Mucosa of descending colon (tissue), 3 donors: ENCODE measurements around the gene ITPA. TPM values are rescaled to one million over a fixed set of nuclear protein-coding genes. Genes with fewer than 3 reads are reported as not detected.

ENCODE experiments used
- ATAC-seq: fragments of 200-7000 bp; cut with Tn5 transposase; one replicate; pipeline ENCODE4 v1.9.1; 2020; ENCODE audit warnings: mild to moderate bottlenecking, moderate library complexity
- DNase-seq, 3 donors: peaks; one replicate each; pipeline ENCODE4 v3.0.0-alpha.2; 2020
- H3K36me3 ChIP-seq: fragments of 200-600 bp; one replicate; pipeline ENCODE4 v1.8.0; 2021; ENCODE audit warnings: low read depth, mild to moderate bottlenecking
- H3K4me1 ChIP-seq: fragments of 200-600 bp; one replicate; pipeline ENCODE4 v1.8.0; 2021; ENCODE audit warnings: low read depth, mild to moderate bottlenecking
- H3K4me3 ChIP-seq: fragments of 200-600 bp; one replicate; pipeline ENCODE4 v1.8.0; 2021; ENCODE audit warnings: mild to moderate bottlenecking
- H3K9me3 ChIP-seq: fragments of 200-600 bp; one replicate; pipeline ENCODE4 v1.8.0; 2021; ENCODE audit warnings: mild to moderate bottlenecking
- intact Hi-C, 2 donors: fragments of 100-400 bp; cut with DNase I in 1 of 2; cut with micrococcal nuclease in 1 of 2; formaldehyde crosslinking; loops; one replicate each; pipeline versions ENCODE4 v1.11.0 to v1.11.1; 2022; cut with DNase I, micrococcal nuclease
- total RNA-seq, 3 donors: library from RNA; stranded (reverse); fragmentation: NEBNext Ultra II Directional in 2 of 3; extraction: Animal tissue kit (Norgen Biotek cat#: 25700) in 2 of 3; gene quantifications; one replicate each; pipeline versions ENCODE4 v1.2.1 to v1.2.4, GENCODE V29; 2021 to 2023
- TF ChIP-seq, protein P1 (sequence below): fragments of 200-600 bp; IDR thresholded peaks from one replicate; pipeline ENCODE4 v1.8.0; 2022; ENCODE audit warnings: antibody characterized with exemption, mild to moderate bottlenecking
- donor health status: DM: no; HTN: no; CAD: no; lungs with moderate emphysema.
- donor health status: DM: no; HTN: no; CAD: no.
- donor health status: DM: no; HTN: yes; CAD: no.

Gene ITPA
- total RNA-seq, 3 donors from 2014 or later, result 29.8 to 44.7 (median 43.8) TPM

GRCh38 chr20:3164043-3164762 lies 45.1 kb upstream of the ITPA start:
- TF ChIP-seq, protein P1, sequence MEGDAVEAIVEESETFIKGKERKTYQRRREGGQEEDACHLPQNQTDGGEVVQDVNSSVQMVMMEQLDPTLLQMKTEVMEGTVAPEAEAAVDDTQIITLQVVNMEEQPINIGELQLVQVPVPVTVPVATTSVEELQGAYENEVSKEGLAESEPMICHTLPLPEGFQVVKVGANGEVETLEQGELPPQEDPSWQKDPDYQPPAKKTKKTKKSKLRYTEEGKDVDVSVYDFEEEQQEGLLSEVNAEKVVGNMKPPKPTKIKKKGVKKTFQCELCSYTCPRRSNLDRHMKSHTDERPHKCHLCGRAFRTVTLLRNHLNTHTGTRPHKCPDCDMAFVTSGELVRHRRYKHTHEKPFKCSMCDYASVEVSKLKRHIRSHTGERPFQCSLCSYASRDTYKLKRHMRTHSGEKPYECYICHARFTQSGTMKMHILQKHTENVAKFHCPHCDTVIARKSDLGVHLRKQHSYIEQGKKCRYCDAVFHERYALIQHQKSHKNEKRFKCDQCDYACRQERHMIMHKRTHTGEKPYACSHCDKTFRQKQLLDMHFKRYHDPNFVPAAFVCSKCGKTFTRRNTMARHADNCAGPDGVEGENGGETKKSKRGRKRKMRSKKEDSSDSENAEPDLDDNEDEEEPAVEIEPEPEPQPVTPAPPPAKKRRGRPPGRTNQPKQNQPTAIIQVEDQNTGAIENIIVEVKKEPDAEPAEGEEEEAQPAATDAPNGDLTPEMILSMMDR, result no peak
- intact Hi-C loops, result no loop called here

GRCh38 chr20:3164763-3165410 lies 44.4 kb upstream of the ITPA start:
- ATAC-seq, result no peak
- Histone ChIP-seq H3K4me1 (peaks cover 3% of the 10 kb centered on the region), H3K9me3 (no peaks in the 10 kb centered on the region), H3K36me3 (no peaks in the 10 kb centered on the region), H3K4me3 (no peak overlapping the region)
- TF ChIP-seq, protein P1, result no peak
- intact Hi-C loops, result no loop called here
- no peak for DNase-seq

More at GRCh38 chr20:3164043-3164762, 45.1 kb upstream of the ITPA start:
- Histone ChIP-seq H3K9me3 (no peaks in the 10 kb centered on the region), H3K4me3 (no peak overlapping the region), H3K36me3 (no peaks in the 10 kb centered on the region), H3K4me1 (peaks cover 3% of the 10 kb centered on the region)
- DNase-seq, result no peak
- ATAC-seq, result no peak

GRCh38 chr20:3165473-3166337 lies 43.6 kb upstream of the ITPA start:
- ATAC-seq (no peak), DNase-seq (peak in 1 of 3 donors; percentile 49)
- H3K9me3 ChIP-seq, result no peaks in the 10 kb centered on the region
- intact Hi-C loops, result no loop called here
- TF ChIP-seq, protein P1, result no peak
- H3K4me3 ChIP-seq, result no peak overlapping the region
- no peaks in the 10 kb centered on the region for H3K36me3 ChIP-seq
- H3K4me1 ChIP-seq, result peaks cover 3% of the 10 kb centered on the region

DNA sequence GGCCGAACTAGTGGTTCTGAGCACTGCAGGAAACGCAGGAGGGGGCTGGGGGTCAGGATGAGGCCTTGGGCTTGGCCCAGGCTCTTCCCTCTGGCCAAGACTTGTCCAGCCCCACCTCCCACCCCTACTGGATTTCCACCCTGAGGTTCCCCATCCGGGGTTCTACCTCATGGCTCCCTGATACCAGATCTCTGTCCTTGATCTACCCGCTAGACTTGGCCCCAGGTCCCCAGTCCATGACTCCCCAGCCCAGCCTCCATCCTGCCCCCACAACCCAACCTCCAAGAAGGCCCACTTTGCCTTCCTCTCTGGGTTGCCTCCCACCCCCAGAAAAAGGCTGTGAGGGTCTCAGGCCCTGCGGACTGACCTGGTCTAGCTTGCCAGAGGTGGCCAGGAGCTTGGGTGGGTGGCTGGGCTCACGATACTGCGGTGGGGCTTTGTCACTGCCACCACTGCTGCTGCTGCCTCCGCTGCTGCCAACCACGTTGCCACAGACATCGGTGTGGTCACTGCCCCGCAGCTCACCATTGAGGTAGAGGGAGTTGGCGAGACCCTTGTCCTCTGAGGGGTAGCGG lies 42.9 kb upstream of the ITPA start:
- TF ChIP-seq, protein P1, result no peak
- no peaks in the 10 kb centered on the region for H3K9me3 ChIP-seq
- intact Hi-C loops, result no loop called here
- H3K36me3 ChIP-seq, result no peaks in the 10 kb centered on the region
- no peak overlapping the region for H3K4me3 ChIP-seq
- peaks cover 3% of the 10 kb centered on the region for H3K4me1 ChIP-seq
- ATAC-seq (no peak), DNase-seq (no peak)

- DNase-seq (no peak), ATAC-seq (no peak)
- H3K4me3 ChIP-seq, result no peak overlapping the region
- H3K4me1 ChIP-seq, result peaks cover 3% of the 10 kb centered on the region
- intact Hi-C loops, result no loop called here
- TF ChIP-seq, protein P1, result no peak
- no peaks in the 10 kb centered on the region for H3K36me3 ChIP-seq
- H3K9me3 ChIP-seq, result no peaks in the 10 kb centered on the region
Observed at GRCh38 chr20:3166913-3167342, 42.4 kb upstream of the ITPA start.
